Stomach (tissue), 9 donors: ENCODE measurements around the gene PIM1. TPM values are rescaled to one million over a fixed set of nuclear protein-coding genes. Genes with fewer than 3 reads are reported as not detected.

Experiments
- DNase-seq, 2 donors: peaks; one replicate each; pipeline versions ENCODE4 v3.0.0 to v3.0.0-alpha.2; 2013 to 2019
- H3K27ac ChIP-seq, 5 donors: fragments of 200-600 bp in 4 of 5; sonication (generic) in 4 of 5; one replicate each; pipeline ENCODE4 v1.5.1; 2013 to 2019; ENCODE audit warnings: mild to moderate bottlenecking in 1 of 5, moderate library complexity in 1 of 5
- H3K27me3 ChIP-seq, 3 donors: fragments of 200-600 bp; sonication (generic); one replicate each; pipeline ENCODE4 v1.5.1; 2017 to 2019; ENCODE audit warnings: mixed run types in 1 of 3
- H3K36me3 ChIP-seq, 4 donors: fragments of 200-600 bp; sonication (generic); 1 replicate in 3 of 4; 2 replicates in 1 of 4; pipeline ENCODE4 v1.5.1; 2016 to 2019
- H3K4me1 ChIP-seq, 4 donors: fragments of 200-600 bp; sonication (generic); one replicate each; pipeline ENCODE4 v1.5.1; 2016 to 2019
- H3K4me3 ChIP-seq, 4 donors: fragments of 200-600 bp; sonication (generic) in 3 of 4; one replicate each; pipeline ENCODE4 v1.5.1; 2016 to 2019; ENCODE audit warnings: mild to moderate bottlenecking in 1 of 4
- H3K9me3 ChIP-seq, 4 donors: fragments of 200-600 bp; sonication (generic); one replicate each; pipeline ENCODE4 v1.5.1; 2016 to 2019
- EP300 ChIP-seq: sonication (generic); formaldehyde crosslinking; IDR thresholded peaks from one replicate; pipeline ENCODE4 v1.6.1; 2017; ENCODE audit warnings: antibody characterized with exemption
- POLR2A ChIP-seq, 4 donors: fragments of 450-650 bp; IDR thresholded peaks; one replicate each; pipeline ENCODE4 v1.6.1; 2016; ENCODE audit warnings: antibody characterized with exemption in 4 of 4, control low read depth in 2 of 4, mild to moderate bottlenecking in 1 of 4, moderate library complexity in 1 of 4
- POLR2AphosphoS5 ChIP-seq, 3 donors: sonication (generic); formaldehyde crosslinking; IDR thresholded peaks; one replicate each; pipeline ENCODE4 v1.6.1; 2016; ENCODE audit warnings: antibody characterized with exemption in 3 of 3
- WGBS, 5 donors: extraction: QIAGEN DNeasy Blood & Tissue Kit in 3 of 5; methylation state at CpG; one replicate each; pipeline versions ENCODE4 v1.1.5 to v1.1.7; 2013 to 2018; 5-methylcytosine and 5-hydroxymethylcytosine counted together
- intact Hi-C: fragments of 100-400 bp; cut with DNase I; formaldehyde crosslinking; loops from one replicate; pipeline ENCODE4 v1.15.1; 2023; ENCODE audit warnings: low total_unique reads
- polyA plus RNA-seq, 3 donors: library from polyadenylated mRNA; stranded (reverse); fragments of 200-250 nt; gene quantifications; one replicate each; pipeline ENCODE4 v1.2.3, GENCODE V29; 2013
- total RNA-seq, 5 donors: library from RNA; depleted of rRNA; stranded (reverse); fragments of >200 nt; gene quantifications; one replicate each; pipeline versions ENCODE4 v1.1.0 to v1.2.3, GENCODE V29; 2014 to 2016
- TF ChIP-seq, protein P1 (sequence below), 7 experiments: fragments of 450-650 bp in 4 of 7; fragments of 200-600 bp in 3 of 7; sonication (generic) in 3 of 7; IDR thresholded peaks; one replicate each; pipeline ENCODE4 v1.5.1; 2016 to 2019; ENCODE audit warnings: antibody characterized with exemption in 7 of 7, control low read depth in 2 of 7, mild to moderate bottlenecking in 1 of 7
- donor health status: healthy with polysubstance abuse.
- donor health status: Bipolar disorder and iron deficiency.
- donor health status: healthy.

PIM1 gene
- total and polyA plus RNA-seq, 8 donors, result 9.8 to 59.1 (median 22.6) TPM

DNA sequence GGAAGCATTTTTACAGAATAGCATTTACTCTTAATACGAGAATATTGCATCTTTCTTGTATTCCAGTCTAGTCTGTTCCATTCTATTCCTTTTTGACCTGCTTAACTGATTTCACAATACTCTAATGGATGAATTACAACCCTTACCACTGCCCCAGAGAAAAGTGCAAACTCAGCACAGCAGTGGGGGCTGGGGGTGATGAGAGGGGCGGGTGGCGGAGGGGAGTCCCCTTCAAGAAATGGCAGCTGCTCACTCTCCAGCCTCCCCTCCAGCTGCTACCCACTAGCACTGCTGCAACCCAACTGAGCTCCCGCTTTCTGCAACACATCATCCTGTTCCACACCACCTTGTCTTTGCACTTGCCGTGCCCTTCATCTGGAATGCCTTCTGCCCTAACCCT is 30.1 kb downstream of the PIM1 start:
- TF ChIP-seq EP300 (no peak), POLR2AphosphoS5 (IDR thresholded peaks at IDR 0.05) (no peak), POLR2A (IDR thresholded peaks at IDR 0.05) (no peak)
- intact Hi-C loops, result no loop called here
- H3K4me3 ChIP-seq, result no peak overlapping the region
- peaks cover 0 to 19% (median 2%) of the 10 kb centered on the region in 4 donors for H3K4me1 ChIP-seq
- H3K9me3 ChIP-seq, result no peaks in the 10 kb centered on the region
- no peak for DNase-seq
- H3K27me3 ChIP-seq, result peaks cover 0 to 4% (median 0%) of the 10 kb centered on the region in 3 donors
- H3K27ac ChIP-seq, result no peak overlapping the region
- H3K36me3 ChIP-seq, result no peaks in the 10 kb centered on the region
- 56 to 83% (median 69%) methylated on average over 5 of the region's 5 CpGs for WGBS, 5 donors

DNA sequence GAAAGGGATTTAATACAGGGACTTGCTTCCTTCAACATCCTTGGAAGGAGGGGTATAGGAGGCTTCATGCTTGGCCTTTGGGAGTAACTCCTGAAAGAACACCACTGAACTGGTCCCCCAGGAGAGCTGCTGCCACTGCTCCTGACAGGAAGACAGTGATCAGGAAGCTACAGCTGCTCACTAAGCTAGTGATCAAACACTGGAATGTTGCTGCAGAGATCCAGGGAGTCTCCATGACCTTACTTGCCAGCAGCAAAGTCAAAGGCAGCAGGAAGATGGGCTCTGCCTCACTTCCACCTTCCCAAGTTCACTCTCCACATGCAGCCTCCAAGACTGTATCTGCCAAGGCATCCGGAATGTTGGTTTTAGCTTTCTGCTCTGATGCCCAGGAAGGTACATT is 31.8 kb downstream of the PIM1 start:
- Histone ChIP-seq H3K27me3 (peaks cover 0 to 4% (median 0%) of the 10 kb centered on the region in 3 donors), H3K36me3 (no peaks in the 10 kb centered on the region), H3K27ac (no peak overlapping the region), H3K9me3 (no peaks in the 10 kb centered on the region), H3K4me1 (peaks cover 0 to 19% (median 2%) of the 10 kb centered on the region in 4 donors), H3K4me3 (no peak overlapping the region)
- intact Hi-C loops, result no loop called here
- no peak for DNase-seq
- 93 to 100% (median 95%) methylated on average over 1 of the region's 1 CpG for WGBS, 5 donors
- TF ChIP-seq POLR2A (IDR thresholded peaks at IDR 0.05), result no peak
- no peak for TF ChIP-seq EP300
- TF ChIP-seq, protein P1, sequence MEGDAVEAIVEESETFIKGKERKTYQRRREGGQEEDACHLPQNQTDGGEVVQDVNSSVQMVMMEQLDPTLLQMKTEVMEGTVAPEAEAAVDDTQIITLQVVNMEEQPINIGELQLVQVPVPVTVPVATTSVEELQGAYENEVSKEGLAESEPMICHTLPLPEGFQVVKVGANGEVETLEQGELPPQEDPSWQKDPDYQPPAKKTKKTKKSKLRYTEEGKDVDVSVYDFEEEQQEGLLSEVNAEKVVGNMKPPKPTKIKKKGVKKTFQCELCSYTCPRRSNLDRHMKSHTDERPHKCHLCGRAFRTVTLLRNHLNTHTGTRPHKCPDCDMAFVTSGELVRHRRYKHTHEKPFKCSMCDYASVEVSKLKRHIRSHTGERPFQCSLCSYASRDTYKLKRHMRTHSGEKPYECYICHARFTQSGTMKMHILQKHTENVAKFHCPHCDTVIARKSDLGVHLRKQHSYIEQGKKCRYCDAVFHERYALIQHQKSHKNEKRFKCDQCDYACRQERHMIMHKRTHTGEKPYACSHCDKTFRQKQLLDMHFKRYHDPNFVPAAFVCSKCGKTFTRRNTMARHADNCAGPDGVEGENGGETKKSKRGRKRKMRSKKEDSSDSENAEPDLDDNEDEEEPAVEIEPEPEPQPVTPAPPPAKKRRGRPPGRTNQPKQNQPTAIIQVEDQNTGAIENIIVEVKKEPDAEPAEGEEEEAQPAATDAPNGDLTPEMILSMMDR (IDR thresholded peaks at IDR 0.05), result no peak

DNA sequence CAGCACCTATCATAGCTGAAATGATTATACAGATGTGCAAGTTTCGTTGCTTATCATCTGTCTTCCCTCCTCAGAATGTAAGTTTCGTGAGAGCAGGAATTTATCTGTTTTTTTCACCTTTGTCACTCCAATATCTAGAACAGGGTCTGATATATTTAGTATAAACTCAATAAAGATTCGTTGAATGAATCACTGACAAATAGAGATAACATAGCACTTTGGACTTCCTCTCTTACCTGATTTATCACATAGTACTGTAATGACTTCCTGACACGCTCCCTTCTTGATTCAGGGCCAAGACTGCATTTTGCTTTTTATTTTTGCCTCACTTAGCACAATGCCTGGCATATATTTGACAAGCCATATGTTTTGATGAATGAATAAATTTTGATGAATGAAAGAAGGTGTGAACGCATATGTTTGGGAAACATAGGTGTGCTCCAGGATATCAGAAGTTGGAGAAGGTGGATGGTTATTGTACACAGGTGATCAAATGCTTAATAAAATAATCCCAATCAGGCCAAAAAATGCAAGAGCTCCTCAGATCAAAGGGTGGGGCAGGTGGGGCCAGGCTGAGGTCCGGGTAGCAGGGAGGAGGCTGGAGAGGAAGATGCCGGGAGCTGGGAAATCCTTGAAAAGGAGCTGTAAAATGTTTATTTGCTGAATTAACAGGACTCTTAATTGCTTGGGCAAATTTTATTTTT is 33.0 kb downstream of the PIM1 start:
- H3K27me3 ChIP-seq, result peaks cover 0 to 4% (median 0%) of the 10 kb centered on the region in 3 donors
- no peak overlapping the region for H3K4me3 ChIP-seq
- H3K36me3 ChIP-seq, result no peaks in the 10 kb centered on the region
- H3K9me3 ChIP-seq, result no peaks in the 10 kb centered on the region
- intact Hi-C loops, result no loop called here
- 24 to 53% (median 43%) methylated on average over 7 of the region's 7 CpGs for WGBS, 5 donors
- no peak for TF ChIP-seq POLR2A (IDR thresholded peaks at IDR 0.05)
- TF ChIP-seq POLR2AphosphoS5 (IDR thresholded peaks at IDR 0.05), result no peak
- TF ChIP-seq, protein P1 (IDR thresholded peaks at IDR 0.05), result no peak
- no peak for TF ChIP-seq EP300
- no peak overlapping the region for H3K27ac ChIP-seq
- DNase-seq, result peak in 1 of 2 donors; percentile 63
- peaks cover 0 to 27% (median 2%) of the 10 kb centered on the region in 4 donors for H3K4me1 ChIP-seq

DNA sequence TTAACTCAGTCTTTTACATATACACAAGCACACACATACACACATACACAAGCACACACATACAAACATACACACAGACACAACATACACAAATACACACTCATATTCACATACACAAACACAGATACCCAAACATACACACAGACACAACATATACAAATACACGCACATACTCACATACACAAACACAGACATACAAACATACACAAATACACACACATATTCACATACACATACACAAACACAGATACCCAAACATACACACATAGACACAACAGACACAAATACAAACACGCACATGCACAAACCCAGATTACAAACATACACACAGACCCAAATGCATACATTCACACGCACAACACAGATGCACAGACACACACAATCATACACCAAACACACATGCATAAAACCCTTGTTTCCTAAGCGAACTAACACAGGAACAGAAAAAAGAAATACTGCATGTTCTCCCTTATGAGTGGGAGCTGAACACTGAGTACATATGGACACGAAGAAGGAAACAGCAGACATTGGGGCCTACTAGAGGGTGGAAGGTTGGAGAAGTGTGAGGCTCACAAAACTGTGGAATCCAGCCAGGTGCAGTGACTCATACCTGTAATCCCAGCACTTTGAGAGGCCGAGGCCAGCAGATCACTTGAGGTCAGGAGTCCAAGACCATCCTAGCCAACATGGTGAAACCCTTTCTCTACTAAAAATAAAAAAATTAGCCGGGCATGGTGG is 34.2 kb downstream of the PIM1 start:
- H3K27ac ChIP-seq, result no peak overlapping the region

DNA sequence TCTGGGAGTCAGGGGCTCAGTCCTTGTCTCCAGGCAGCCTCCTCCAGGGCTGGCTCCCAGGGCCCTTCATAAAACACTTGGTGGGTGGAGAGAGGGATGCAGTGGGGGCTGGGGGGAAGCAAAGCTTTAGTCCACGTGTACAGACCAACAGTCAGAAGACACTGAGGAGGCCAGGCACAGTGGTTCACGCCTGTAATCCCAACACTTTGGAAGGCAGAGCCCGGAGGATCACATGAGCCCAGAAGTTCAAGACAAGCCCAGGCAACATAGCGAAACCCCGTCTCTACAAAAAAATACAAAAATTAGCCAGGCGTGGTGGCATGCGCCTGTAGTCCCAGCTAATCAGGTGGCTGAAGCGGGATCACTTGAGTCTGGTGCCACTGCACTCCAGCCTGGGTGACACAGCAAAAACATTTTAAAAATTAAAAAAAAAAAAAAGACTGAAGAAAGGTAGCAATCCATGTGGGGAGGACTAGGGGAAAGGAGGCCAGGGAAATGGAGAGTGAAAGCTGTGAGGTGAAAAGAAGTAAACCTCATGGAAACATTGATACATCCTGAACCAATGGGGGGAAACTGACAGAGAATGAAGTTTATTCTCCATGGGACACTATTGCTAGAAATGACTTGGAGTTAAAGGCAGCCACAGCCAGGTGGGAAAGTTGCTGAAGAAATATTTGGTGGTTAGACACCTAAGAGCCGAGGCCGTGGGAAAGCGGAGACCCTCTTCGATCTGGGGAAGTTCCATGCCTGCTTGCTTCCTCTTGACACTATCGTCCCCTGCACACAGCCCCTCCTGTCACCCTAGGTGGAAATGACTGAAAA is 35.4 kb downstream of the PIM1 start:
- Histone ChIP-seq H3K9me3 (no peaks in the 10 kb centered on the region), H3K27me3 (no peaks in the 10 kb centered on the region), H3K4me1 (peaks cover 0 to 36% (median 2%) of the 10 kb centered on the region in 4 donors), H3K27ac (no peak overlapping the region), H3K4me3 (no peak overlapping the region), H3K36me3 (no peaks in the 10 kb centered on the region)
- WGBS, 5 donors, result 71 to 88% (median 79%) methylated on average over 13 of the region's 13 CpGs
- TF ChIP-seq EP300 (no peak), POLR2AphosphoS5 (IDR thresholded peaks at IDR 0.05) (no peak), POLR2A (IDR thresholded peaks at IDR 0.05) (no peak)
- TF ChIP-seq, protein P1 (IDR thresholded peaks at IDR 0.05), result no peak
- no peak for DNase-seq
- intact Hi-C loops, result no loop called here

More for the DNA sequence above, 34.2 kb downstream of the PIM1 start:
- no peak overlapping the region for H3K4me3 ChIP-seq
- TF ChIP-seq POLR2A (IDR thresholded peaks at IDR 0.05) (peak in 1 of 4 donors; percentile 56), EP300 (no peak)
- peaks cover 0 to 4% (median 0%) of the 10 kb centered on the region in 3 donors for H3K27me3 ChIP-seq
- H3K4me1 ChIP-seq, result peaks cover 0 to 31% (median 2%) of the 10 kb centered on the region in 4 donors
- DNase-seq, result peak; percentile 56 to 80
- no peaks in the 10 kb centered on the region for H3K9me3 ChIP-seq
- WGBS, 5 donors, result 56 to 69% (median 63%) methylated on average over 7 of the region's 7 CpGs
- H3K36me3 ChIP-seq, result no peaks in the 10 kb centered on the region
- intact Hi-C loops, result no loop called here
